GM21529 (cell line): ENCODE measurements around the gene CFD.
"Not testable (repeated sequence)": the region's sequence is repeated elsewhere in the genome, so short reads cannot be mapped to it uniquely, and the experiment has no call there.

Experiments
- ATAC-seq: cut with Tn5 transposase; IDR thresholded peaks from one replicate; pipeline ENCODE4 v1.9.1; 2021; ENCODE audit not compliant: unreplicated experiment

Gene CFD

DNA sequence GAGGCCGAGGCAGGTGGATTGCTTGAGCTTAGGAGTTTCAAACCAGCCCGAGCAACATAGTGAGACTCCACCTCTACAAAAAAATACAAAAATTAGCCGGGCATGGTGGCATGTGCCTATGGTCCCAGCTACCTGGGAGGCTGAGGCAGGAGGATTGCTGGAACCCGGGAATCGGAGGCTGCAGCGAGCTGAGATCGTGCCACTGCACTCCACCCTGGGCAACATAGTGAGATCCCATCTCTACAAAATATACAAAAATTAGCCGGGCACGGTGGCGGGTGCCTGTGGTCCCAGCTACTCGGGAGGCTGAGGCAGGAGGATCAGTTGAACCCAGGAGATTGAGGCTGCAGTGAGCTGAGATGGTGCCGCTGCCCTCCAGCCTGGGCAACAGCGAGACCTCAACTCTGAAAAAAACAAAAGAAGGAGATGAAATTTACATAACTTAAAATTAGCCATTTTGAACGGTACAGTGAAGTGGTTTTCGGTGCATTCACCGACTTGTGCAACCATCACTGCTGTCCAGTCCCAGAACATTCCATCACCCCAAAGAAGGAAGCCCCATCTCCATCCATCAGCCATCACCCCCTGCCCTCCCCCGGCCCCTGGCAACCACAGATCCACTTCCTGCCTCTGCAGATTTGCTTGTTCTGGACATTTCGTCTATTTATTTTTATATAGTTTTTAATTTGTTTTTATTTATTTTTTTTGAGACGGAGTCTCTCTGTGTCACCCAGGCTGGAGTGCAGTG, 33.4 kb upstream of the CFD start:
- no peak for ATAC-seq

DNA sequence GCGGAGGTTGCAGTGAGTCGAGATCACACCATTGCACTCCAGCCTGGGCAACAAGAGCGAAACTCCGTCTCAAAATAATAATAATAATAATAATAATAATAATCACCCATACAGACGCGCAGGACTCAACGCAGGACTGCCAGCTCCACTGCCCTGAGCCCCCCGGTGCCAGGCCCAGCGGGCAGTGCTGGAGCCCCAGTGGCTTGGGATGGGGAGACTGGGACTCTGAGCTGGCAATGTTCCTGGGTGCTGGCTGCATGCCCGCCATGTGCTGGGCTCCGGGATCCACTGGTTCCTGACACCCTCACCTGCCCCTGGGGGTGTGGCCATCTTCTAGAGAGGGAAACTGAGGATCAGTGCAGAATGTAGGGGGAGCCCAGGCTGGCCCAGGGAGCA, 32.2 kb upstream of the CFD start:
- no peak for ATAC-seq

- no peak for ATAC-seq
Measured at GRCh38 chr19:827710-828321, 31.6 kb upstream of the CFD start, which contains the start of gene AZU1. AZU1 (plus strand) TSS chr19:827837; CDS start chr19:827847, 10 bp downstream.

- ATAC-seq: no peak
Measured at GRCh38 chr19:829129-829758, 30.2 kb upstream of the CFD start.

GRCh38 chr19:831407-832369, 27.8 kb upstream of the CFD start:
- ATAC-seq: no peak

DNA sequence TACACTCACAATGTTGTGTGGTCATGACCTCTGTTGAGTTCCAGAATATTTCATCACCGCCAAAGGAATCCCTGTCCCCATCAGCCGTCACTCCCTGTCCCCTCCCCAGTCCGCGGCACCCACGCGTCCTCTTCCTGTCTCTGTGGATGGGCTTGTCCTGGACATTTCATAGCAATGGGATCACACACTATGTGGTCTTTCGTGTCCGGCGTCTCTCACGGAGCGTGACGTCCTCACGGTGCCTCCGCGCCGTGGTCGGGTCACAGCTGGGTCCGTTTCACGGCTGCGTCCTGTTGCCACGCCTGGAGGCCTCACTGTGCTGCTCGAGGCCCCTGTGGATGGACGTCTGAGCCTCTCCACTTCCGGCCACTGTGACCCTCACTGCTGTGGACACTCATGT, 25.2 kb upstream of the CFD start:
- ATAC-seq: no peak

GRCh38 chr19:835210-835810, 24.2 kb upstream of the CFD start:
- ATAC-seq: no peak

DNA sequence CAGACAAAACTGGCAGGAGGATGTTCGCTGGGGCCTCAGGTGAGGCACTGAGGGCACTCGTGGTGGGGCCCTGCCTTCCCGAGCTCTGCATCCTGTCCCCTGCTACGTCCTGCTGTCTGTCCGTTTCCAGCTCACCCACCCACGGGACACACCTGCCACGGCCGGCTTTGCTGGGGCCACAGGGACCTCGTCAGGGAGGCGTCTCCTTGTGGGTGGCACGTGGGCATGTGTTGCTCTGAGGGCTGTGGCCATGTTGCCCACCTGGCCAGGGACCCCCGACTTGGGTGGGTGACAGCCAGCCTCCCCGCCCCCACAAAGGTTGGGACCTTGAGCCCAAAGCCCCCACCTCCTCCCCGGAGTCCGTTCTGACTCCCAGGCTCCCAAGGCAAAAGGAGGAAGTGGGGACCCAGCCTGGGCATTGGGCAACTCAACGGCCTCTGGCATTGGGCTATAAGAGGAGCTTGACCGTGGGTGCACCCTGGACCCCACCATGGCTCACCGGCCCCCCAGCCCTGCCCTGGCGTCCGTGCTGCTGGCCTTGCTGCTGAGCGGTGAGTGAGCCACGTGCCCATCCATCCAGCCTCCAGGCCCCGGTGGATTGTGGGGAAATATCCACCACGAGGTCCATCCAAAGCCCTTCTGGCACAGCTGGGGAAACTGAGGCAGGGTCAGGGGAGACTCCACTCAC, 18.8 kb upstream of the CFD start, which contains the start of gene PRTN3:
TSS of gene PRTN3 (plus strand) at position 481 of the 688 bp plus-strand sequence. CDS start at position 491, 10 bp downstream.
- ATAC-seq: no peak

DNA sequence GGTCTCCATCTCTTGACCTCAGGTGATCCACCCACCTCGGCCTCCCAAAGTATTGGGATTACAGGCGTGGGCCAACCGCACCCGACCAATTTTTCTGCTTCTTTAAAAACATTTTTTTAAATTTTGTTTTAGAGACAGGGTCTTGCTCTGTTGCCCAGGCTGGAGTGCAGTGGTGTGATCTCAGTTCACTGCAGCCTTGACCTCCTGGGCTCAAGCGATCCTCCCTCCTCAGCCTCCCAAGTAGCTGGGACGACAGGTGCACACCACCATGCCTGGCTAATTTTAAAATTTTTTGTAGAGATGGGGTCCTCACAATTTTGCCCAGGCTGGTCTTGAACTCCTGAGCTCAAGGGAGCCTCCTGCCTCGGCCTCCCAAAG, 16.7 kb upstream of the CFD start:
- ATAC-seq: not testable (repeated sequence)

DNA sequence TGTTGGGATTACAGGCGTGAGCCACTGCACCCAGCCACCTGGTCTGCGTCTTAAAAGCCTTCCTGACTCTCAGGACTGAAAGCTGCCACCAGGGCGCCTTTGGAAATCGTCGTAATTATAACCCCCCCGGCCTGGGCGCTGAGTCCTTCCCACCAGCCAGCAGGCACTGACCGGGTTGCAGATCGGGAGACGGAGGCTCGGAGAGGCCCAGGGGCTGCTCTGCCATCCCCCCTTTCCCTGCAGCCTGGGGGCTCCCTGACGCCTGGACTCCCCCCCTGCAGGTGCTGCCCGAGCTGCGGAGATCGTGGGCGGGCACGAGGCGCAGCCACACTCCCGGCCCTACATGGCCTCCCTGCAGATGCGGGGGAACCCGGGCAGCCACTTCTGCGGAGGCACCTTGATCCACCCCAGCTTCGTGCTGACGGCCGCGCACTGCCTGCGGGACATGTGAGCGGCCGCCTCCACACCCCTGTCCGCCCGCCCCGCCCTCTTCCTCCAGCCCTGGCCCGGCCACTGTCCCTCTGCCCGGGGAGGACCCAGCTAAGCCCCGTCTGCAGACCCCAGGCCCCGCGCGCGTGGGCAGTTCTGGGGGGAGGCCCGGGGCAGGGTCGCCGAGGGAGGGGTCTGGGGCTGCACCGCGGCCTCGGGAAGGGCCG, 16.2 kb upstream of the CFD start:
- ATAC-seq: no peak

- ATAC-seq: no peak
Measured at GRCh38 chr19:843836-844545, 15.5 kb upstream of the CFD start.

DNA sequence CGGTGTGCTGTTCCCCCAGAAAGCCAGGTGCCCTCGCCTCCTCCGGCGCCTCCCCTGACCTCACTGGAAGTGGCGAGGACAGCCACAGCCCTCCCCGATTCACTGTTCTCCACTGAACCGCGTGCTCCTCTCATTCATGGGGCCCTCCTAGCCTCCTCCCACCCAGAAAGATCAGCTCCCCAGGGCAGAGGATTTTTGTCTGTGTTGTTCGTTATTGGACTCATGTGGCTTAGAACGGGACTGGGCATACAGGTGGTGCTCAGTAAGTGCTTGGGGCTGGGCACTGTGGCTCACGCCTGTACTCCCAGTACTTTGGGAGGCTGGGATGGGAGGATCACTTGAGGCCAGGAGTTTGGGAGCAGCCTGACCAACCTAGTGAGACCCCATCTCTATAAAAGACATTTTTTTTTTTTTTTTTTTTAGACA, 14.9 kb upstream of the CFD start:
- ATAC-seq: no peak

DNA sequence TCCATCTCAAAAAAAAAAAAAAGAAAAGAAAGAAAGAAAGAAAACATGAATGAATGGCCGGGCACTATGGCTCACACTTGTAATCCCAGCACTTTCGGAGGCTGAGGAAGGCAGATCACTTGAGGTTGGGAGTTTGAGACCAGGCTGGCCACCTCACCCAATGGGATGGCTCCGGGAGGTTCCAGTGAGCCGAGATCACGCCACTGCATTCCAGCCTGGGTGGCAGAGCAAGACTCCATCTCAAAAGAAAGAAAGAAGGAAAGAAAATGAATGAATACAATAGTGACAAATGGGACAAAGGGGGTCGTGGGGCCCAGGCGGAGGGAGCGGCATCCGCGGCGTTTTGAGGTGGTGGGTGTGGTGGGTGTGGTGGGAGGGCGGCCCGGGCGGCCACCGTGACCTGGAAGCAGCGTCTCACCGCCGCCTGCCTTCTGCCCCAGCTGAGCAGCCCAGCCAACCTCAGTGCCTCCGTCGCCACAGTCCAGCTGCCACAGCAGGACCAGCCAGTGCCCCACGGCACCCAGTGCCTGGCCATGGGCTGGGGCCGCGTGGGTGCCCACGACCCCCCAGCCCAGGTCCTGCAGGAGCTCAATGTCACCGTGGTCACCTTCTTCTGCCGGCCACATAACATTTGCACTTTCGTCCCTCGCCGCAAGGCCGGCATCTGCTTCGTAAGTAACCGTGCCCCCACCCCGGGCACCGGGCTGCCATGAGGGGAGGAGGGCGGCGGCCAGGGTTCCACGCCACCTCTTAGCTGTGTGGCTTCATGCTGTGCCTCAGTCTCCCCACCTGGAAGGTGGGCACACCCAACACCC, 13.6 kb upstream of the CFD start:
- no peak for ATAC-seq

GRCh38 chr19:848386-848921, 11.0 kb upstream of the CFD start:
- no peak for ATAC-seq

- ATAC-seq: not testable (repeated sequence)
Measured at GRCh38 chr19:849195-849594, 10.3 kb upstream of the CFD start.

GRCh38 chr19:850221-850978, 9.1 kb upstream of the CFD start:
- ATAC-seq: no peak

- no peak for ATAC-seq
Measured at GRCh38 chr19:850979-851335, 8.5 kb upstream of the CFD start.
